ENCODE data around the gene SPSB2.

- no peak for TF ChIP-seq EZH2 (IDR thresholded peaks at IDR 0.05; ENCODE audit: insufficient read depth, poor library complexity, severe bottlenecking)
- TF ChIP-seq EZH2phosphoT487 (IDR thresholded peaks at IDR 0.05; ENCODE audit: insufficient read depth, low read depth) = no peak
These were observed 39.8 kb downstream of the SPSB2 start for GRCh38 chr12:6833189-6833890.

Data from GM23248 (cell line).